HG03139 (cell line): ENCODE data around the gene ZNF800.
A peak's percentile ranks its signal among the peaks of the same experiment; 100 is the strongest.

Source experiments
- ATAC-seq: cut with Tn5 transposase; IDR thresholded peaks from one replicate; pipeline ENCODE4 v1.9.1; 2021; ENCODE audit not compliant: unreplicated experiment

ZNF800 gene

DNA sequence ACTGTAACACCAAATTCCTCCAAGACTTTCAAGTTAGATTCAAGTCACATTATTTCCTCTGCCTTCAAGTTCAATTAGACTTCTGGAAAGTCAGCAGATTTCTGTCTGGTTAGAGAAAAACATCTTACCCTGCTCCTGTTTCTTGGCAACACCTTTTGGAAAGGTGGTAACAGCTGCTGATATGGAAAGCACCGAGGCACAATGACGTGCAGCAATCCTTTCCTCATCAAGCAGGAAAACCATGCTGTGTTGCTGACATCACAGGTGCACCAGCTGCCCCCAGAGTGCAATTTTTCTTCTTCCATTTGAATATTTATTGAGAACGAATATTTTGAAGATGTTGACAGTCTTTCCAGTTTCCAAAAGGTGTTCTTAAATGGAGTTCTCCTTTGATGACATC lies 41.9 kb downstream of the ZNF800 start:
- ATAC-seq: no peak

DNA sequence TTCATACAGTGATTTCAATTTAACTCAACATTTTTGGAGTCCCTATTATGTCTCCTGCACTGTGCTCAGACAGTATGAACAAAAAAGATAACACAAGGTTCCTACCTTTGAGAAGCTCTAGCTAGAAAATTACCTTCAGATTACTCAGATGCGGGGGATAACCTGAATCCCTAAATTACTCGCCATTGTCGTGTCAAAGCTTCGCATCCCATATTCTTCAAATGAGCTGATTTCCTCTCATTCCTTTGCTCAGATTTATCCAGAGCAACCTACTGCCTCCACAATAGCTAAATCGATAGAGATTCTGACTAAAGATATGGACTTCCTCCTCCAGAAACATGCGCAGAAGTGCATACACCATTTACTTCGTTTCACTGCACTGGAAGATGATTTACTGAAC lies 42.6 kb downstream of the ZNF800 start:
- ATAC-seq: no peak

DNA sequence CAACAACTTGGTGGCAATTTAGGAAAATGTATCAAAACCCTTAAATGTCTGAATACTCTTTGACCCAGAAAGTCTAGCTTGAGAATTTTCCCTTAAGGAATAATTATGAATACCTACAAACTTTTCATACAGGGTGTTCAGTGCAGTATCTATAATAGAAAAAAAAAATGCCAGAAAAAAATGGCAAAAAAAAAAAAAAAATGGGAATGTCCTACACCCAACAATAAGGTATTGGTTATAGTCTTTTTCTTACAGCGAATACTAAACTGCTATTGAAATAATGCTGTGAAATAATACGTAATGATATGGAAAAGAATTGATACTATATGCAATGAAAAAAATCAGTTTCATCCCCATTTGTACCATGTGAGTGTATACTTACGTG lies 44.3 kb downstream of the ZNF800 start:
- no peak for ATAC-seq

DNA sequence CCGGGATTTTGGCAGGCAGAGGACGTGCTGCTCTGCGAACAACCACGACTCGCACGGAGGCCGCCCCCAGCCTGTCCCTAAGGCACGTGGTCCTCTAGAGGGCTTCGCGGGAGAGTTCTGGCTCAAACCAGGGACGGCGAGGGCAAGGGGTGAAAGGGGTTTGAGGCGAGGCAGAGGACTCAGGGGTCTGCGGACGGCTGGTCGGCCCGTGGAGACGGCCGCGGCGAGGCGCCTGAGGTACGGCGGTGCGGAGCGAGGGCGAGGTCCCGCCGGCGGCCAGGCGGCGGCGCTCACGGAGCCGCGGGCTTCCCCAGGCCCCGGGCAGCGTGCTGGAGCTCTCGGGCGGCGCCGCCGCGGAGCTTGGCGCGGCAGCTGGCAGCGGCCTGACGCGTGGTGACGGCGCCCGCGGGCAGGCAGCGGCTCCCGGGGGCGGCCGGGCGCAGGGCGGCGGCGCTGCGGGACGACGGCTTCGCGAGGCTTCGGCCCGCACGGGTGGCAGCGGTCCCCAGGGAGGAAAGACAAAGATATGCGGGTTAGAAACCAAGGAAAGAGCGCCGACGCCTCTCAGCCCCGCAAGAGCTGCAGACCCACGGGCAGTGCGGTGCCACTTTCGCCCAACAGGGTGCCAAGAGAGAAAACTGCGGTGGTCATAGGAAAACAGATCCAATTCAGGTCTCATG lies 44.8 kb downstream of the ZNF800 start:
- ATAC-seq: peak; percentile 97

DNA sequence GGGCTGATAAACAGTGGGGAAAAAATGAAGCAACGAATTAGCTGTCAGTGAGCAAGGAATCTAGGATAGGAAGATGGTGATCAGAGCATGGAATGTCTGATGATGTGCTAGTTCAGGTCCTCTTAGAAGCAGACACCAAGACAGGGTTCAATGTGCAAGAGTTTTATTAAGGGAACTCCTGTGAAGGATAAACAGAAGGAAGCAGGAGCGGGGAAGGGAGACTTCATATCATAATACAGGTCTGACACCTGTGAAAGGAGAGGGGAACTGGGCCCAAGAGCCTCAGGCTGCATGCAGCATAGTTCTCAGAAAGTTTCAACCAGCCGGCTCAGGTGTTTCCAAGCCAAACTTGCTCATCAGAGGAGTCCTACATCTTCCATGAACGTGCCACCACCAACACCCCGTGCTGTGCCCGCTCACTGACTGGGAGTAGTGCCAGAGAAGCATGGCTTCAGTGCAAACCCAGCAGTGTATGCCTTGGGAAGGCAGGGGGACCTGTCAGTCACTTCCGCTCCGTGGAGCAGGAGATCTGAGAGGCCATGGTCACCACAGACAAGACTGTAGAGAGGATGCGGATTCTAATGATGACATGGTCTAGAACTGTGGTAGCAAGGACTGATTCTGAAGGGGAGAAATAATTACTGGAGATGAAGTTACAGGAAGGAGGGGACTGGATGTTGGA lies 45.8 kb downstream of the ZNF800 start:
- ATAC-seq: no peak

DNA sequence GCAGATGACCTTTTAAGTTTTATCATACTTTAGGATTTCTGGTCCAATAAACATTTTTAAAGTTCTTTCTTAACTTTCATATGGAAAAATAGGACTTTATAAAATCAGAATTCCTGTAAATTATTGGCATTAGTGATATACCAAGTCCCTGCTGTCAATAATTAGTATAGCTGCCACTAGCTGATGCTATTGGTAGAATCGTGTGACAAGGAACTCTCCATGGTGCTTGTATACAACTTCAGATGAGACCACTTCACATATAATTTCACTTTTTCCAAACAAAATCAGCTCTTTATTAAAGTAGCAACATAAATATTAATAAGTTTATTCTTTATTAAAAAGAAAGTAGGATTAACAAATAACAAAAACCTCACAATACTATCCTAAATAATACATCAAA lies 49.9 kb downstream of the ZNF800 start:
- no peak for ATAC-seq

DNA sequence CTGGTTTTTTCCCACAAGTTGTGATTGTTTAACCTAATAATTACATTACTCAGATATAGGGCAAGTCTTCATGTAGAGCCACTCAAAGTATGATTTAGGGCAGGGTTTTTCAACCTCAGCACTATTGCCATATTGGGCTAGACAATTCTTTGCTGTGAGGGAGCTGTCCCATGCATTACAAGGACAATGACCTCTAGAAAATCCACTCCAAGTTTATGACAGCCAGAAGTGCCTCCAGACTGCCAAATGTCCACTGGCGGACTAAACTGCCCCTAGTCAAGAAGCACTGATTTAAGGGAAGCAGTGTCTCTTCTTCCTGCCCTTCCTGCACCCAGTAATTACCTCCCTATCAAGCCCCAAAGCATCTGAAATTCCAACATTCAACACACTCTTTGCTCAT lies 54.4 kb downstream of the ZNF800 start:
- ATAC-seq: no peak

DNA sequence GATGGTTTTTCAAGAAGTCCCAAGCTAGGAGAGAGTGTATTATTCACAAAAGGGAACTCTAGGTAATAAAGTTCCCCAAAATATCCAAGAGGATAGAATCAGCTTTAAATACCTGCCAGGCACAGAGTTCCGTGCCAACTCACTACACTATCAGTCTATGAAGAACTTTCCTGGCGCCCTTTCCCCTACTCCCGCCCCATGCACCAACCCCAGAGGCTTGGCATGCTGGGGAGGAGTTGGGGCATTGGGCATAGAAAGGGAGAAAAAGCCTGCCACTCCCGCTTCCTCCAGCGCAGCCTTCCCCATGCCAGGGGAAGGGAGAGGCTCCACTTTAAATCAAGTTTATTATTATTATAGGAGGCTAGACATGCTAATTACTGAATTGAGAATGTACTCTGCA lies 54.9 kb downstream of the ZNF800 start:
- no peak for ATAC-seq

DNA sequence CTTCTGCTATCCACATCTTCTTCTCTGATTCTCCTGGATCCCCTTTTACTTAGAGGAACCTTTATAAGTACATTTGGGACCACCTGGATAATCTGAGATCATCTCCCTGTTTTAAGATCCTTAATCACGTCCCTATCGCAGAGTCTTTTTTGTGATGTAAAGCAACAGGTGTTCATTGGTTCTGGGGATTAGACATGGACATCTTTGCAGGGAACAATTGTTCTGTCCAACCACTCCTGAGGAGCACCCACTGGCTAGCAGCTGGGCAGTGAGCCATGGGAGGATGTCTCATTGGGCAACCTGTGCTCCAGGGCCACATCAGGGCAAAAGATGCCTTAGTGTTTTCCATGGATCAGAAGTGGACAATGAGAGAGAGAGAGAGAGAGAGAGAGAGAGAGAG lies 56.0 kb downstream of the ZNF800 start:
- no peak for ATAC-seq

DNA sequence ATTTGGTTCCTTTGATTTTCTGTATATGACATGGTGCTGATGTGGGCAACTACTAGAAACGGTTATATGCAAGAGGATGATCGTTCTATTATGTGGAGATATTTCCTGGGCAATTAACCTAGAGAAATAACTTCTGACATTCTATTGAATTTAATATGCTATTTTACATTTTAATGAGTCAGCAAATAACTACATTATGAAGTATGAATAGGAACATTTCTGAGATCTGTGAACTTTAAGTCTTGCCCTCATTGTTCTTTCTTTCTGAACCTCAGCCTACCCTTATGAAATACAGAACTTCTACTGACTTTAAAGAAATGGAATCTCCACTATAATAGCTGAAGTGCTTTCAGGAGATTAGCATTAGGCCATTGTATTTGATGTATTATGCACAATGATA lies 59.6 kb downstream of the ZNF800 start:
- no peak for ATAC-seq

DNA sequence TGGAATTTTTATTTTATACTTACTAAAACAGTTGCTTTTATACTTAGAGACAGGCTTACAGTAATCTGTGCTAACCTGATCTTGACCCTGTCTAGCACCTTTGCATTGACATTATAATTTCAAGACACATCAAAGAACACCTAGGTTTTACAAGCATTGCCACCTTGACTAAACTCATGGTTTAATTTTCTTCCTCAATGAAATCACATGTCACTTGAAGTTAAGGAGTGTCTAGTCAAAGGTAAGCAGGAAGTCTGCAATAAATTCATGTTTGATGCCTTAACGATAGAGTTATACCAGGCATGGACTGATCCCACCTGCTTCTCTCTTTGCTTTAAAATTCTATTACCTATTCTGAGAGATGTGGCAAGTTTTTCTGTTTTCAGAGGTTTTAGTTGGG lies 62.4 kb downstream of the ZNF800 start:
- ATAC-seq: no peak

DNA sequence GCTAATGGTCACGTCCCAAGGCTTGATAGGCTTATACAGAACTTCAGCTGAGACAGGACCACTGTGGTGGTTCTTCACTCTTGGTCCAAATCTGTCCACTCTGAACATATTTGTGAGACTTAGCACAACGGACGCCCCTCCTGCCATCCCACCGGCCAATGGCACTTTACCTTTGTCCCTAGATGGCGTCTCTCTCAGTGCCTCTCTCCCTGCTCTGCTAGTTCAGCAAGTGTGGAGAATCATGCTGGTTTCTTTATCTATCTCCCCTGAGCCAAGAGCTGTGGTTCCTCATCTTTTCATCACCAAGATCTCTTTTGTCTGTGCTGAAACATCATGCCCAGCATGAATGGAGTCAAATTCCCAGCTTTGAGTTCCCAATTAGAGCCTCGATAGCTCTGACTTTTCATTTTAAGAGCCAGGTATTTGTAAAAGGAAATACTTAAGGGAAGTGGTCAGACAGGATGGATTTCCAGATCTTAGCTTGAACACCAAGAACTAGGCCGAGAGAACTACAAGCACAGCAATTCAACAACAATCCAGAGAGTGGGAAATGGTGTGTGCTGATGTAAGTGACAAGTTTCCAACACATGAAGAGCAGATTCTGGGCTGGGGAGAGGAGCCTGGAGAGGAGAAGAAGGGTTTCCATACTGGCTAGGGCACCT lies 69.5 kb downstream of the ZNF800 start:
- ATAC-seq: no peak

DNA sequence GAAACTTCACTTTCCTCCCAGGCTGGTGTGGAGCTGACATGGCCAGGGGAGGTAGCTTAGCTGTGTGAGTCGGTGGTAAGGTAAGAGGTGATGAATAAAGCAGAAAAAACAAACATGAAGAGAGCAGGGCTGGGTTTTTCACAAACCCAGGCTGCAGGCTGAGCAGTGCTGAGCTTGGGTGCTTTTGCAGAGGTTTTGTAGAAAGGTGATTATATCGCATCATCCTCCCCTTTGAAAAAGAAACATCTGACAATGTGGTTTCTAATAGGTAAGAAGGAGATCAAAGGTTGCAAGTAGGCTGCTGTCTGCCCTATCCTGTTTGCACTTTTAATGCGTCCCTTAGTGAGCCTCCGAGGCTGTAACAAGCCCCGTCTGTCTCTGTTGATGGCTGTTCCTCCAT lies 70.2 kb downstream of the ZNF800 start:
- no peak for ATAC-seq

DNA sequence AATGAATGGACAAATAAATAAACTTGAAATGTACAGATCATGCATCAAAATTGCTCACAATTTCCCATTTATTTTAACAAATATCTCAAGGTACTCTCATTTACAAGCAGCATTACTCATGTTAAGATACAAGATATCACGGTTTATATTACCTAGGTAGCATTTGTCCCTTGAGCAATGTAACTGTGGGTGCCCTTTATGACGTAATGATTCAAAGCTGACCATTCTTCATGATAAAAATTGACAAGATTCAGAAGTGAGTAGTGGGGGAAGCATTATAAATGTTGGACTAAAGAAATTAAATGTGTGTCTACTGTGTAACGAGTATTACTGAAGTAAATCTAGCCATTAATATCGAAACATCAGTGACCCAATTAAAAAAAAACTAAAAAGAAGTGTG lies 71.5 kb downstream of the ZNF800 start:
- no peak for ATAC-seq
